Measurements from ENCODE around the gene PIK3C2G.

GRCh38 chr12:18363321-18363720 is 102.0 kb downstream of the PIK3C2G start:
- TF ChIP-seq CTCF (optimal IDR thresholded peaks at IDR 0.05 in 1 of 3, IDR thresholded peaks at IDR 0.05 in 1 of 3, conservative IDR thresholded peaks at IDR 0.05 in 1 of 3; ENCODE audit: extremely low read depth in 1 of 3, insufficient read depth in 2 of 3, low read length in 3 of 3): no peak
- no peak for TF ChIP-seq EZH2 (IDR thresholded peaks at IDR 0.05; ENCODE audit: low read length)

Measured in keratinocyte (primary cell).